Stimulated activated CD4-positive, alpha-beta T cell treated with anti-CD3 and anti-CD28 coated beads, Interleukin-12 subunit alpha, Interleukin-12 subunit beta, amount 100 ng/mL, for 24 hours (primary cell): ENCODE measurements around the gene PIEZO2.

Experiments
- DNase-seq, 2 experiments: peaks; one replicate each; pipeline ENCODE4 v3.0.0-alpha.2; 2020; ENCODE audit warnings: low read depth in 2 of 2

Gene PIEZO2

GRCh38 chr18:11064727-11065460 lies 84.5 kb downstream of the PIEZO2 start:
- DNase-seq = no peak

GRCh38 chr18:11064106-11064505 lies 85.3 kb downstream of the PIEZO2 start:
- no peak for DNase-seq

- no peak for DNase-seq
Measured at GRCh38 chr18:11055721-11056120, 93.6 kb downstream of the PIEZO2 start.

- no peak for DNase-seq
Measured at GRCh38 chr18:11054497-11054896, 94.9 kb downstream of the PIEZO2 start.

- DNase-seq = no peak
Measured at GRCh38 chr18:11053293-11053692, 96.1 kb downstream of the PIEZO2 start.

- no peak for DNase-seq
Measured at GRCh38 chr18:11052800-11053199, 96.6 kb downstream of the PIEZO2 start.

GRCh38 chr18:11051462-11051861 lies 97.9 kb downstream of the PIEZO2 start:
- DNase-seq = no peak

- no peak for DNase-seq
Measured at GRCh38 chr18:11050966-11051365, 98.4 kb downstream of the PIEZO2 start.

GRCh38 chr18:11047817-11048216 lies 101.6 kb downstream of the PIEZO2 start:
- no peak for DNase-seq

- no peak for DNase-seq
Measured at GRCh38 chr18:11047156-11047555, 102.2 kb downstream of the PIEZO2 start.

GRCh38 chr18:11046140-11046539 lies 103.2 kb downstream of the PIEZO2 start:
- DNase-seq = no peak

- no peak for DNase-seq
Measured at GRCh38 chr18:11043694-11044093, 105.7 kb downstream of the PIEZO2 start.

GRCh38 chr18:11042247-11042646 lies 107.1 kb downstream of the PIEZO2 start:
- no peak for DNase-seq

- no peak for DNase-seq
Measured at GRCh38 chr18:11040823-11041656, 108.3 kb downstream of the PIEZO2 start.

GRCh38 chr18:11040359-11040758 lies 109.0 kb downstream of the PIEZO2 start:
- no peak for DNase-seq

GRCh38 chr18:11037533-11038240 lies 111.7 kb downstream of the PIEZO2 start:
- DNase-seq = no peak

- no peak for DNase-seq
Measured at GRCh38 chr18:11035814-11036495, 113.4 kb downstream of the PIEZO2 start.

- no peak for DNase-seq
Measured at GRCh38 chr18:11035376-11035775, 114.0 kb downstream of the PIEZO2 start.

GRCh38 chr18:11034884-11035283 lies 114.5 kb downstream of the PIEZO2 start:
- DNase-seq = no peak

- no peak for DNase-seq
Measured at GRCh38 chr18:11033503-11033902, 115.9 kb downstream of the PIEZO2 start.

GRCh38 chr18:11031966-11032365 lies 117.4 kb downstream of the PIEZO2 start:
- DNase-seq = no peak

GRCh38 chr18:11029021-11029420 lies 120.3 kb downstream of the PIEZO2 start:
- no peak for DNase-seq
